Thyroid gland (tissue), 4 donors: ENCODE measurements around the gene CHPF.

Experiments used
- POLR2A ChIP-seq, 2 donors: fragments of 450-650 bp; IDR thresholded peaks; one replicate each; pipeline ENCODE4 v1.6.1; 2017; ENCODE audit warnings: antibody characterized with exemption in 2 of 2, mild to moderate bottlenecking in 2 of 2, moderate library complexity in 1 of 2
- TF ChIP-seq, protein P1 (sequence below), 6 experiments: fragments of 200-600 bp in 3 of 6; fragments of 450-650 bp in 3 of 6; sonication (generic) in 3 of 6; IDR thresholded peaks; one replicate each; pipeline ENCODE4 v1.5.1; 2016 to 2019; ENCODE audit warnings: antibody characterized with exemption in 6 of 6, mild to moderate bottlenecking in 2 of 6, inconsistent platforms in 1 of 6, moderate library complexity in 1 of 6

DNA sequence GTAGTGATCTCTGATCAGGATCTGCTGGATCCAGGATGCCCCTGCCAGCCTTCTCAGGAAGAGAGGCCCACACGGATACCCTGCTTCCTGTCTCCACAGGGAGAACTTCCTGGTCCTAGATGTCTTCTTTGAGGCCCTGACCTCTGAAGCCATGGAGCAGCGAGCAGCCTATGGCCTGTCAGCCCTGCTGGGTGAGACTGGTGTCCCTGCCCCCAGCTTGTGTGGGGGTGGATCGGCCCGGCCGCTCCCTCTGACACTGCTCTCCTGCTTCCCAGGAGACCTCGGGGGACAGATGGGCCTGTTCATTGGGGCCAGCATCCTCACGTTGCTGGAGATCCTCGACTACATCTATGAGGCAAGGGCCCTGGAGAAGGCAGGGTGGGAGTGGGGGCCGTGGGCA, 6.6 kb downstream of the CHPF start:
- no peak for TF ChIP-seq POLR2A (IDR thresholded peaks at IDR 0.05)
- TF ChIP-seq, protein P1, sequence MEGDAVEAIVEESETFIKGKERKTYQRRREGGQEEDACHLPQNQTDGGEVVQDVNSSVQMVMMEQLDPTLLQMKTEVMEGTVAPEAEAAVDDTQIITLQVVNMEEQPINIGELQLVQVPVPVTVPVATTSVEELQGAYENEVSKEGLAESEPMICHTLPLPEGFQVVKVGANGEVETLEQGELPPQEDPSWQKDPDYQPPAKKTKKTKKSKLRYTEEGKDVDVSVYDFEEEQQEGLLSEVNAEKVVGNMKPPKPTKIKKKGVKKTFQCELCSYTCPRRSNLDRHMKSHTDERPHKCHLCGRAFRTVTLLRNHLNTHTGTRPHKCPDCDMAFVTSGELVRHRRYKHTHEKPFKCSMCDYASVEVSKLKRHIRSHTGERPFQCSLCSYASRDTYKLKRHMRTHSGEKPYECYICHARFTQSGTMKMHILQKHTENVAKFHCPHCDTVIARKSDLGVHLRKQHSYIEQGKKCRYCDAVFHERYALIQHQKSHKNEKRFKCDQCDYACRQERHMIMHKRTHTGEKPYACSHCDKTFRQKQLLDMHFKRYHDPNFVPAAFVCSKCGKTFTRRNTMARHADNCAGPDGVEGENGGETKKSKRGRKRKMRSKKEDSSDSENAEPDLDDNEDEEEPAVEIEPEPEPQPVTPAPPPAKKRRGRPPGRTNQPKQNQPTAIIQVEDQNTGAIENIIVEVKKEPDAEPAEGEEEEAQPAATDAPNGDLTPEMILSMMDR (IDR thresholded peaks at IDR 0.05): no peak
